ENCODE data around the gene ARAP2.

ARAP2 gene

DNA sequence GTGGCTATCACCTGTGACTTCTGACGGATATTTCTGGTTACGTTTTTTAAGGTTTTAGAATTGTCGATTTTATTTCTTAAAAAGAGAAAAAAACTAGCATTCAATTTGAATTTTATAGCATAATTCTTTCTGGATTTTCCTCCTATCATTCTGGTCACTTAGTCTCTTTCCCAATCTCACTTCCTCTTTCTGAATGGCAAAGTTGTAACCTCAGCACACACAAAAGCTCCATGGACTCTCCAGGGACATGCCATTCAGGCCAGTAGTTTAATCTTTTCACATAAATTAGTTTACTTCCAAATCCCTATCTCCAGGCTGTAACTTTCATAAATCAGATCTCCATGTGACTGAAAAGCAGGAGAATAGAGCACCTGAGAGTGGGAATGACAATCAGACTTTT, 110.7 kb downstream of the ARAP2 start:
- Histone ChIP-seq H4K20me1 (ENCODE audit: control insufficient read depth, insufficient read depth, low read depth, low read length) (no peaks in the 10 kb centered on the region), H3K4me2 (ENCODE audit: low read length) (no peak overlapping the region), H3K36me3 (ENCODE audit: control insufficient read depth, low read length) (no peaks in the 10 kb centered on the region), H3K27ac (ENCODE audit: low read depth, low read length) (no peak overlapping the region), H3K4me3 (ENCODE audit: low read length) (no peak overlapping the region), H3K79me2 (ENCODE audit: control insufficient read depth, low read length) (no peaks in the 10 kb centered on the region), H3K9me3 (ENCODE audit: control insufficient read depth, insufficient read depth, low read length) (no peaks in the 10 kb centered on the region), H3K9me2 (replicated peaks; ENCODE audit: control insufficient read depth, low read length) (no peaks in the 10 kb centered on the region), H3F3A (ENCODE audit: control insufficient read depth, insufficient read depth) (no peaks in the 10 kb centered on the region), H3K4me1 (ENCODE audit: control insufficient read depth, low read length) (no peaks in the 10 kb centered on the region), H3K27me3 (ENCODE audit: control insufficient read depth, low read length) (no peaks in the 10 kb centered on the region)
- TF ChIP-seq, protein P1, sequence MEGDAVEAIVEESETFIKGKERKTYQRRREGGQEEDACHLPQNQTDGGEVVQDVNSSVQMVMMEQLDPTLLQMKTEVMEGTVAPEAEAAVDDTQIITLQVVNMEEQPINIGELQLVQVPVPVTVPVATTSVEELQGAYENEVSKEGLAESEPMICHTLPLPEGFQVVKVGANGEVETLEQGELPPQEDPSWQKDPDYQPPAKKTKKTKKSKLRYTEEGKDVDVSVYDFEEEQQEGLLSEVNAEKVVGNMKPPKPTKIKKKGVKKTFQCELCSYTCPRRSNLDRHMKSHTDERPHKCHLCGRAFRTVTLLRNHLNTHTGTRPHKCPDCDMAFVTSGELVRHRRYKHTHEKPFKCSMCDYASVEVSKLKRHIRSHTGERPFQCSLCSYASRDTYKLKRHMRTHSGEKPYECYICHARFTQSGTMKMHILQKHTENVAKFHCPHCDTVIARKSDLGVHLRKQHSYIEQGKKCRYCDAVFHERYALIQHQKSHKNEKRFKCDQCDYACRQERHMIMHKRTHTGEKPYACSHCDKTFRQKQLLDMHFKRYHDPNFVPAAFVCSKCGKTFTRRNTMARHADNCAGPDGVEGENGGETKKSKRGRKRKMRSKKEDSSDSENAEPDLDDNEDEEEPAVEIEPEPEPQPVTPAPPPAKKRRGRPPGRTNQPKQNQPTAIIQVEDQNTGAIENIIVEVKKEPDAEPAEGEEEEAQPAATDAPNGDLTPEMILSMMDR (IDR thresholded peaks at IDR 0.05; ENCODE audit: low read depth, low read length, poor library complexity, severe bottlenecking) = no peak
- no peak for TF ChIP-seq EZH2phosphoT487 (IDR thresholded peaks at IDR 0.05; ENCODE audit: borderline replicate concordance, low read length)

DNA sequence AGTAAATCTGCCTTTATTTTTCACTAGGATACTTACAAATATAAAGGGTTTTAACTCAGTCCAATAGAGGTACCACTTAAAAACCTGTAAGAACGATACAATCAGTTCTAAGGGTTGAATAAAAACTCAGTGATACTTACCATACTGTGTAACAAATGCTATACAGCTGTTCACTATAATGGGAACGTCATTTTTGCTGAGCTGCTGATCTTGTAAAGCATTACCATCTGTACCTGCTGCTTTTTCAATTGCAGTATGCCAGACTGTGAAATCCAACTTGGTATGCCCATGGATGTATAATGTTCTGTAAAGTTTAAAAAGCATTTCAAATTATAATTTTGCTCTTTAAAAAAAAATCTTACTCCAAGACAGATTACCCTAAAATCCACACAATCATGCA, 111.2 kb downstream of the ARAP2 start:
- no peak overlapping the region for H3K4me2 ChIP-seq (ENCODE audit: low read length)
- no peaks in the 10 kb centered on the region for H3K79me2 ChIP-seq (ENCODE audit: control insufficient read depth, low read length)
- H3K36me3 ChIP-seq (ENCODE audit: control insufficient read depth, low read length) = no peaks in the 10 kb centered on the region
- TF ChIP-seq, protein P1 (IDR thresholded peaks at IDR 0.05; ENCODE audit: low read depth, low read length, poor library complexity, severe bottlenecking) = no peak
- TF ChIP-seq EZH2phosphoT487 (IDR thresholded peaks at IDR 0.05; ENCODE audit: borderline replicate concordance, low read length) = no peak
- no peaks in the 10 kb centered on the region for H3F3A ChIP-seq (ENCODE audit: control insufficient read depth, insufficient read depth)
- no peak overlapping the region for H3K27ac ChIP-seq (ENCODE audit: low read depth, low read length)
- no peaks in the 10 kb centered on the region for H3K27me3 ChIP-seq (ENCODE audit: control insufficient read depth, low read length)
- no peaks in the 10 kb centered on the region for H3K4me1 ChIP-seq (ENCODE audit: control insufficient read depth, low read length)
- no peak overlapping the region for H3K4me3 ChIP-seq (ENCODE audit: low read length)
- no peaks in the 10 kb centered on the region for H4K20me1 ChIP-seq (ENCODE audit: control insufficient read depth, insufficient read depth, low read depth, low read length)
- H3K9me2 ChIP-seq (replicated peaks; ENCODE audit: control insufficient read depth, low read length) = no peaks in the 10 kb centered on the region
- H3K9me3 ChIP-seq (ENCODE audit: control insufficient read depth, insufficient read depth, low read length) = no peaks in the 10 kb centered on the region

DNA sequence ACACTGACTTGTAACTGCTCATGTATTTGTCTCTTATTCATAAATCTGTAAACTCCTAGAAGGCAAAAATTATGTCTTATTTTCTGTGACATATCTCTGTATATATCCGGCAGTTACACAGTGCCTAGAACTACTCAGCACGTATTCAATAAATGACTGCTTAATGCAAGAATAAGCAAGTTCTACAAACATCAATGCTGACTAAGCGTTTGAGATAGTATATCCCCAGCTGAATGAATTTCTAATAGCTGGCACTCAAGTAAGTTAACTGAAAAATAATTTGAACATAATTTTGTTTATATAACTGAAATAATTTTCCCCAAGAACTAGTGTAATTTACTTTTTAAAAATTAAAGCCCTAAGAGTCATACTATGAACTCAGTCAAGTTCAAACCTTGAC, 113.7 kb downstream of the ARAP2 start:
- Histone ChIP-seq H3K27me3 (ENCODE audit: control insufficient read depth, low read length) (no peaks in the 10 kb centered on the region), H3K79me2 (ENCODE audit: control insufficient read depth, low read length) (no peaks in the 10 kb centered on the region), H4K20me1 (ENCODE audit: control insufficient read depth, insufficient read depth, low read depth, low read length) (no peaks in the 10 kb centered on the region), H3K36me3 (ENCODE audit: control insufficient read depth, low read length) (no peaks in the 10 kb centered on the region), H3K9me3 (ENCODE audit: control insufficient read depth, insufficient read depth, low read length) (no peaks in the 10 kb centered on the region), H3F3A (ENCODE audit: control insufficient read depth, insufficient read depth) (no peaks in the 10 kb centered on the region), H3K9me2 (replicated peaks; ENCODE audit: control insufficient read depth, low read length) (no peaks in the 10 kb centered on the region), H3K4me1 (ENCODE audit: control insufficient read depth, low read length) (no peaks in the 10 kb centered on the region), H3K27ac (ENCODE audit: low read depth, low read length) (no peak overlapping the region), H3K4me2 (ENCODE audit: low read length) (no peak overlapping the region), H3K4me3 (ENCODE audit: low read length) (no peak overlapping the region)
- no peak for TF ChIP-seq EZH2phosphoT487 (IDR thresholded peaks at IDR 0.05; ENCODE audit: borderline replicate concordance, low read length)
- TF ChIP-seq, protein P1 (IDR thresholded peaks at IDR 0.05; ENCODE audit: low read depth, low read length, poor library complexity, severe bottlenecking) = no peak

DNA sequence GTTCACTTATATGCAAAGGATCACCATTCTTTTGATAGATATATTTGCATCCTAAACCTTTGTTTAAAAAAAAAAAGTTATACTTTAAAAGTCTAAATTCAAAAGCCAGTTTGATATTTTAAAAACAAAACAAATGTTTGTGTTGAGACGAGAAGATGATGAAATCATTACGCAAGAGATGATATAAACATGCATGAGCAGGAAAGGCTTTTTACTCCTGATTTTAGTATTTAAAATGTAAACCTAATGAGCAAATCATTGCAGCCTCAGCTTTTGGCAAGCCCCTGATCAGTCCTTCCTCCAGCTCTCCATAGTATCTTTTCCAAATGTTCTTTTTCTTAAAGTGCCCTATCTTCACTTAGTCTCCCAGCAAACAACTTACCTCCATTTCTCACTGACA, 115.6 kb downstream of the ARAP2 start:
- no peaks in the 10 kb centered on the region for H3K4me1 ChIP-seq (ENCODE audit: control insufficient read depth, low read length)
- H3K4me2 ChIP-seq (ENCODE audit: low read length) = no peak overlapping the region
- no peaks in the 10 kb centered on the region for H3K36me3 ChIP-seq (ENCODE audit: control insufficient read depth, low read length)
- no peaks in the 10 kb centered on the region for H3K27me3 ChIP-seq (ENCODE audit: control insufficient read depth, low read length)
- no peaks in the 10 kb centered on the region for H3K9me2 ChIP-seq (replicated peaks; ENCODE audit: control insufficient read depth, low read length)
- H3K9me3 ChIP-seq (ENCODE audit: control insufficient read depth, insufficient read depth, low read length) = no peaks in the 10 kb centered on the region
- no peak overlapping the region for H3K4me3 ChIP-seq (ENCODE audit: low read length)
- TF ChIP-seq EZH2phosphoT487 (IDR thresholded peaks at IDR 0.05; ENCODE audit: borderline replicate concordance, low read length) = no peak
- TF ChIP-seq, protein P1 (IDR thresholded peaks at IDR 0.05; ENCODE audit: low read depth, low read length, poor library complexity, severe bottlenecking) = no peak
- no peaks in the 10 kb centered on the region for H3K79me2 ChIP-seq (ENCODE audit: control insufficient read depth, low read length)
- no peaks in the 10 kb centered on the region for H3F3A ChIP-seq (ENCODE audit: control insufficient read depth, insufficient read depth)
- no peak overlapping the region for H3K27ac ChIP-seq (ENCODE audit: low read depth, low read length)
- H4K20me1 ChIP-seq (ENCODE audit: control insufficient read depth, insufficient read depth, low read depth, low read length) = no peaks in the 10 kb centered on the region
